HG02623 (cell line): ENCODE data around the gene ACAD10.

Experiments used
- ATAC-seq: cut with Tn5 transposase; IDR thresholded peaks from one replicate; pipeline ENCODE4 v1.9.1; 2021; ENCODE audit warnings: moderate library complexity; ENCODE audit not compliant: unreplicated experiment

Gene ACAD10

DNA sequence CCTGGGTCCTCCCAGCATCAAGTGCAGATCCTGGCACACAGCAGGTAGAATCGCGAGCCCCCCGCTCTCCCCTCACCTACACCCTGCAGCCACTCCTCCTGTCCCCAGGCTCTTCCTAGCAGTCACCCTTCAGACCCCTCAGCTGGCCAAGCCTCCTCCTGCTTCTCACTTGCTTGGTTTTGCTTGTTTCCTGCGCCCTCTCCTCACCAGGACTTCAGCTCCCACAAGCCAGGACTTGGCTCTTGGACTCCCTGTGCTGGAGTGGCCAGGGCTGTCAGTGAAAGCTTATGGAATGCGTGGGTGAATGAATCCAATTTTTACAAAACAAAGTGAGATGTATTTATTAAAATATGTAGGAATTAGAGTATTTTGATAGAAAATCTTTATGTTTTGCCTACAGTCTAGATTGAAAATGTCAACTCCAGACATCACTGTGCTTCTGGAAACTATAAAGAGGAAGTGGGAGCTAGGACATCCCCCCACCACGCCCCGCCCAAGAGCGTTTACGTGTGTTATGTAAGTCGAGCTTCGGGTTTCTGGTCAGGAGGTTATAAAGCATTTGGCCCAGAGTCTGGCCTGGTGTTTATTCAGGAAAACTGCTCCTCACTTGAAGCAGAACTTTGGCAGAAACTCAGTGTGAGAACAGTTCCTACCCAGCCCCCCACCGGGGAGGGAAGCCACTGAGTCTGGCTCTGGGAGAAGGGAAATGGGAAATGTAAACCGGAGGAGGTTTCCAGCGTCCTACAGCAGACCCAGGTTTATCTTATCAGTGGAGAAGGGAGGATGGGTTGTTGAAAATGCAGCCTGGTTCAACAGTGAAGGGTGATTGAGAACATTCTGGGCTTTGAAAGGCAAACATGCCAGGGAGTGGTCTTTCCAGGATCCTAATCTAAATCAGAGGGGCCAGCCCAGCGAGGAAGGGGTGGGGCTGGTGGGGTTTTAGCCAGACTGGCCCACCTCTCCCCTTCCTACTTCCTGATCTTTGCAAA, 89.6 kb downstream of the ACAD10 start:
- ATAC-seq, result peak; percentile 51

DNA sequence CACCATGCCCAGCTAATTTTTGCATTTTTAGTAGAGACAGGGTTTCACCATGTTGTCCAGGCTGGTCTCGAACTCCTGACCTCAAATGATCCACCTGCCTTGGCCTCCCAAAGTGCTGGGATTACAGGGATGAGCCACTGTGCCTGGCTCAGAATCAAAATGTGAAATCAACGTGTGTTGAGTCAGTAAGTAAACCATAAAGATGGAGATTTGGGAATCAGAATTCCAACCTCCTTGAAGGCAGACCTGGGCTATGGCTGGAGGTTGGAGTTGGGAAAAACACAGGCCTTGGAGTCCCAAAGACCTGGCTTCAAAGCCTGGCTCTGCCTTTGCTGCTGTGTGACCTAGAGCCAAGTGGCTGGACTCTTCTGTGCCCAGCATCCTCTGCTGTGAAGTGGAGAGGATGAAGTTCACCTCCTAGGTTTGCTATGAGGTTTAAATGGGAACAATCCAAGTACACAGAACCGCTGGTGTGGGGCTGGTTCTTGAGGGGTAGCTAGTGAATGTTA, 91.0 kb downstream of the ACAD10 start:
- ATAC-seq, result no peak

DNA sequence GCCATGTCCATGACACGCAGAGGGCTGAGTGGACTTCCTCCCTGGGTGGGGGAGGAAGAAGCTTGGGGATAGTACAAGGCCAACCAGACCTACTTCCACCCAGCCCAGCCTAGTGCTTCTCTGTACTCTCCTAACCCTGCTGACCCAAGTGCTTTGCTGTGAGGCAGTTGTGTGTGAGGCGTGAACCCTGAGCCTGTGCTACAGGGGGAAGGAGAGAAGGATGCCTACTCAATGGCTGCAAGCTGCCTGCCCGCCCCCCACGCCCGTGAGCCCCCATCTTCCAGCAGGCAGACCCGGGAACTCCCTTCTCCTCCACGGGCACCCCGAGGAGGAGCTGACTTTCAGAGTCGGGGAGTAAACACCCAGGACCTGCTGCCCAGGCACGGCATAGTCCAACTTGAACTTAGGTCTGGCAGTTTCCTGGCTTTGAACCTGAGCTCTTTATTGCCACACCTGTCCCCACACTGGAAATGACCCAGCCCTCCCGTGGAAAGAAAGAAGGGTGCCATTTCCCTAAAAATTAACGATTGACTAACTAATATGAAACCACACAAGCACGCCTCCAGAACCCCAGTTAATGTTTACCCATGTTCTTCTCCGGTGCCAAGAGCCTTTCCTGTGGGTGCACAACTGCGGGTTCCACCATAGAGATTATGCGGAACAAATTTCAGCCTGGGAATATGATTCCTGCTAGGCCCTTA, 91.6 kb downstream of the ACAD10 start:
- no peak for ATAC-seq

DNA sequence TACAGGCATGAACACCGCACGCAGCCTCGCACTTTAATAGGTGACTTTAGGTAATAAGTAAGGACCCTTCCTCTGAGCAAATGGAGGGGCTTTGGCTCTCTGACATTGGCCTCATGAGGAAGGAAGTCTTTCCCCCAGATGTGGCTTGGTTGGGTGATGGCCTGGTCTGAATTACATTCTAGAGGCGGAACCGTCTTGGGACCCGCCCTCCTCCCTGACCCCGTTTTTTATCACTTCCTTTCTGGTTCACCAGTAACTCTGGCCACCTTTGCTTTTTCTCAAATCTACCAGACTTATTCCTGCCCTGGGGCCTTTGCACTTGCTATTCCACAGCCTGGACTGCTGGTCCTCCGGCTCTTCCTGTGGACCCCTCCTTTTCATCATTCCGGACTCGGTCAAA, 94.3 kb downstream of the ACAD10 start:
- ATAC-seq, result no peak

- no peak for ATAC-seq
These were observed 94.8 kb downstream of the ACAD10 start for GRCh38 chr12:111780615-111781014.

DNA sequence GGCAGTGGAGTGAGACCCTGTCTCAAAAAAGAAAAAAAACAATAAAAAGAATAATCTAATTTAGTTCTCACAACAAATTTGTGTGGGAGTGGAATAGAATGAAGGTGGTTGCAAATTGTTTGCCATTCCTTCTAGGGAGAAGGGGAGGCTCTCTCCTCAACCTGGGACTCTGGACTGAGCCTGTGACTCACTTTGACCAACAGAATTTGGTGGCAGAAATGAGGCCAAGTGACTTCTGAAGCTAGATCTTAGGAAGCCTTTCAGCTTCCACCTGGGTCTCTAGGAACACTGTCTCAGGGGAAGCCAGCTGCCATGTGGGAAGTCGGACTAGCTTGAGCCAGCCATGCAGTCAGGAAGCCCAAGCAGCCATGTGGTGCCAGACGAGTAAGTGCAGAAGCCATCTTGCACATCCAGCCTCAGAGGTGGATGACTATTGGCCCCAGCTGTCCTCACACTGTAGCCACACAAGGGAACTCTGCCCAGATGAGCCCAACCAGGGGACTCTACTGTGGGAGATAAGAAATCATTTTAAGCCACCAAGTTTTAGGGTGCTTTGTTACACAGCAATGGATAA, 95.3 kb downstream of the ACAD10 start:
- no peak for ATAC-seq

DNA sequence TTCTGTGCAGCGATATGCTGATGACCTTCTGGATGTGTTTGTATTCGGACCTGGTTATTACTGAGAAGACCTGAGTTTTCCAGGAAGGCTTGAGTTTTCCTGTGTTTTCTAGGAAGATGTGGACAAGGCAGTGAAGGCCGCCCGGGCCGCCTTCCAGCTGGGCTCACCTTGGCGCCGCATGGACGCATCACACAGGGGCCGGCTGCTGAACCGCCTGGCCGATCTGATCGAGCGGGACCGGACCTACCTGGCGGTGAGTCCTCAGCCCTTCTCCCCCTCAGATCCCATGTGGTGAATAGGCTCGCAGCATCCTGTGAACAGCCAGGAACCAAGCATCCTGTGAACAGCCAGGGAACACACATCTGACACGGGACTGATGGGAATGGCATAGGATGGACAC, 97.2 kb downstream of the ACAD10 start:
- ATAC-seq, result no peak

DNA sequence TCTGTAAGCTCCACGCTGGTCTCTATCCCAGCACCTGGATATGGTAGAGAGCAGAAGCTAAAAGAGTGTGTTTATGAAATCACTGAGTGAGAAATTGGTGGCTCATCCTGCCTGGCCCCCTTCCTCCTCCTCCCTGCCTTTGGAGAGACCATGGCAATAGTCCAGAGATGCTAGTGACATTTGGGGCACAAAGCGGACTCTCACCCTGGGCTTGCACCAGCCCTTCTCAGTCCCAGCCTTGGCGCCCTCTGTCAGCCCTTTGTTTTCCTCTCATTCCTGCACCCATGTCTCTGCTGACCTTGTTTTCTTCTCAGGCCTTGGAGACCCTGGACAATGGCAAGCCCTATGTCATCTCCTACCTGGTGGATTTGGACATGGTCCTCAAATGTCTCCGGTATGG, 99.1 kb downstream of the ACAD10 start:
- no peak for ATAC-seq

- ATAC-seq, result no peak
These were observed 99.8 kb downstream of the ACAD10 start for GRCh38 chr12:111785651-111786050.

DNA sequence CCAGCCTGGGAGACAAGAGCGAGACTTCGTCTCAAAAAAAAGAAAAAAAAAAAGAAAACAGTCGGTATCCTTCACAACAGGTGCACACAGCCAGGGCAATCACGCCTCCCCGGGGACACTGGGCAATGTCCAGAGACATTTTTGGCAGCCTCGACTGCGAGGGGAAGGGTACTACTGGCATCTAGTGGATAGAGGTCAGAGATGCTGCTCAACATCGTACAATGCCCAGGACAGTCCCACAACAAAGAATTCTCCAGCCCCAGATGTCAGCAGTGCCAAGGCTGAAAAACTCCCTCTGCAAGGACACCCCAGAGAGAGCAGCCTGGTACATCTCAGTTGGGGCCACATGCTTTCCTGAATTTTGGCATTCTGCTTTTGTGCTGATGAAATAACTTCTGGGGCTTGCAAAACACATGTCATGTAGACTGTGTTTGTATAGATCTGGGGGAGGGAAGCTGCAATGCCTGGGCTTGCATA, 102.4 kb downstream of the ACAD10 start:
- ATAC-seq, result no peak

DNA sequence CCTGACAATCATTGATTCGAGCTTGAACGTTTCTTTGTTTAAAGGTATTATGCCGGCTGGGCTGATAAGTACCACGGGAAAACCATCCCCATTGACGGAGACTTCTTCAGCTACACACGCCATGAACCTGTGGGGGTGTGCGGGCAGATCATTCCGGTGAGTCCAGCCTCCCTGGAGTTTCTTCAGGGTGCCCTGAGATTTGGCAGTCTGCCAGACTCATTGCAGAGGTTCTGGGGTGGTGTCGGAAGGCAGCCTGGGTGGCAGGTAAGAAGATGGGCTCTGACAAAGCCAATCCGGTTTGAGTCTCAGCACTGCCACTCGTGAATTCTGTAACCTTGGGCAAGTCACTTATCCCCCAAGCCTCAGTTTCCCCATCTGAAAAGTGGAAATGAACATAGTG, 103.9 kb downstream of the ACAD10 start:
- ATAC-seq, result no peak

DNA sequence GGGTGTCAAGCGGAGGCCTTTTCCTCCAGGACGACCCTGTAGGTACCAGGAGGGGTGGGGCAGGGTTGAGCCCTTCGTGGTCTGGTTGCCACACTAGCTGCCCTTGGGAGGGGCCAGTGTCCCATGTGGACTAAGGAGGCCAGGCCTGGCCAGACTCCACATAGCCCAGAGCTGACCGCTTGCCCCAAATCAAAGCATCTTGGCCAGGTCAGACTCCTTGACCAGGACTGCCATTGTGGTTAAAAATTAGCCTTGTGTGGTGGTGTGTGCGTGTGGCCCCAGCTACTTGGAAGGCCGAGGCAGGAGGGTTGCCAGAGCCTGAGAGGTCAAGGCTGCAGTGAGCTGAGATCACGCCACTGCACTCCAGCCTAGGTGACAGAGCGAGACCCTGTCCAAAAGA, 105.7 kb downstream of the ACAD10 start:
- no peak for ATAC-seq

DNA sequence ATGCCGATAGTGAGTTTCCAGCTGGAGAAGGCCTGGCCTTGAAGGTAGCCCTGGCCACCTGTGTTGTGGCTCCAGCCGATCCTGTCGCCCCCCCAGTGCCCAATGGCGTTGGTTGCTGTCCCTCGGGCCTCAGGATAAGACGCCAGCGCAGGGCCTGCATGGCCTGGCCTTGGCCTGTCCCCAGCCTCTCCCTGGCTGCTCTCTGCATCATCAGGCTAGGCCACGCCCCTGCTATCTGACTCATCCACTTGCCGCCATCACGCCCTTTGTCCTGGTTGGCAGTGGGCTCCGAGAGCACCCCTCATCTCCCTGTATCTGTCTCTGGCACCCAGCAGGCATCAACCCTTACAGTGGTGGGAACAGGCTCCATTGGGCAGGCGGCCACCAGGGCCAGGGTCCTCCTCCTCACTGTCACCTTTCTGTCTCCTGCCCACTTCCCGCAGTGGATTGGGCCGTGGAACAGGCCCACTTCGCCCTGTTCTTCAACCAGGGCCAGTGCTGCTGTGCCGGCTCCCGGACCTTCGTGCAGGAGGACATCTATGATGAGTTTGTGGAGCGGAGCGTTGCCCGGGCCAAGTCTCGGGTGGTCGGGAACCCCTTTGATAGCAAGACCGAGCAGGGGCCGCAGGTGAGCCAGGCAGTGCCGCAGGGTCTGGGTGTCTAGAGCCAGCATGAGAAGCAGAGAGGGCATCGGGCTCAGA, 106.5 kb downstream of the ACAD10 start:
- no peak for ATAC-seq

DNA sequence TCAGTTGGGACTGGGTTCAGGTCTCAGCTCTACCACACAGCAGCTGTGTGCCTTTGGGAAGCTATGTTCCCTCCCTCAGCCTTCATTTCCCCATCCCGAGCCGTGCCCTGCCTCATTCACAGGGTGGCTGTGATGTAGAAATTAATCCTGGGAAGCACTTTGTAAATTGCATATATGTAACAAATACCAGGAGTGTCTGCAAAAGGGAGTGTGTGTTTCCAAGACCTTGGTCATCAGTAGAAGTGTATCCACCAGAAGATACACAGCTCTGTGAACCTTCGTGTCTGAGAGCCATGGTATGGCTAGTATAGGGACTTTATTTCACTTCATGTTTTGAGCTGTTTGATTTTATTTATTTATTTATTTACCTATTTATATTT, 107.0 kb downstream of the ACAD10 start:
- ATAC-seq, result no peak

DNA sequence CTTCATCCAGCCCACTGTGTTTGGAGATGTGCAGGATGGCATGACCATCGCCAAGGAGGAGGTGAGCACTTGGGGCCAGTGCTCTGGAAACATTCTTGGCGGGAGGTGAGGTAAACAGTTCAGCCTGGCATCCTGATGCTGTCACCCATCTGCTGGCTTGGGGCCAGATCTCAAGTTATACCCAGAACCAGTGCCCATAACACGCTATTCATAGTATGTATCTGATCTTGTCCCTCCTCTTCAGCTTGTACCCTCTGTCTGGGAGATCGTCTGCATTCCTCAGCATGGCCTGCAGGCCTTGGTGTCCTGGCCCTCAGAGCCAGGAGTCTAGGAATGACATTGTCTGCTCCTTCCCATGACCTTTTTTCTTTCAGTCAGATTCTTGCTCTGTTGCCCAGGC, 112.3 kb downstream of the ACAD10 start:
- no peak for ATAC-seq

DNA sequence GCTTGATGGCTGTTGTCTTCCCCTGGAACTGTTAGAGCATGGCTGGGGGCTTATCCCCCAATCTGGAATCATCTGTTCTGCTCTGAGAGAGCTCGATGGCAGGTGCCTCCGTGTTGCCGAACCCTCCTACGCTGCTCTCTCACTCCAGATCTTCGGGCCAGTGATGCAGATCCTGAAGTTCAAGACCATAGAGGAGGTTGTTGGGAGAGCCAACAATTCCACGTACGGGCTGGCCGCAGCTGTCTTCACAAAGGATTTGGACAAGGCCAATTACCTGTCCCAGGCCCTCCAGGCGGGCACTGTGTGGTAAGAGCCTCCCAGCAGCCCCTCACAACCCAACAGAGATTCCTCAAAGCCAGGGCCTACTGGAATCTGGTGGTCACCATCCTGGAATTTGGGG, 113.9 kb downstream of the ACAD10 start:
- no peak for ATAC-seq

- ATAC-seq, result no peak
These were observed 117.3 kb downstream of the ACAD10 start for GRCh38 chr12:111803038-111803626.

DNA sequence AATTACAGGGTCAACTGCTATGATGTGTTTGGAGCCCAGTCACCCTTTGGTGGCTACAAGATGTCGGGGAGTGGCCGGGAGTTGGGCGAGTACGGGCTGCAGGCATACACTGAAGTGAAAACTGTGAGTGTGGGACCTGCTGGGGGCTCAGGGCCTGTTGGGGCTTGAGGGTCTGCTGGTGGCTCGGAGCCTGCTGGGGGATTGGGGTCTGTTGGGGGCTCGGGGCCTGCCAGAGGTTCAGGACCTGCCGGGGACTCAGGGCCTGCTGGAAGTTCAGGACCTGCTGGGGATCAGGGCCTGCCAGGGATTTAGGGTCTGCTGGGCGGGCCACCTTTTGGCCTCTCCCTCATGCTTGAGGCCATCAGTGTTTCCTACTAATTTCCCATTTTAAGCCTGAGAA, 118.0 kb downstream of the ACAD10 start:
- no peak for ATAC-seq

- ATAC-seq, result no peak
These were observed 120.5 kb downstream of the ACAD10 start for GRCh38 chr12:111806304-111806703.
